Islet of Langerhans (tissue), 1 donor: ENCODE results near the gene EXO1.

ENCODE experiments used
- FAIRE-seq: peaks from one replicate; lab custom pipeline; 2011; peaks lifted over from hg19 to GRCh38; lab: Jason Lieb, UNC

Gene EXO1

GRCh38 chr1:241895013-241895412 lies 47.0 kb downstream of the EXO1 start:
- no peak for FAIRE-seq

DNA sequence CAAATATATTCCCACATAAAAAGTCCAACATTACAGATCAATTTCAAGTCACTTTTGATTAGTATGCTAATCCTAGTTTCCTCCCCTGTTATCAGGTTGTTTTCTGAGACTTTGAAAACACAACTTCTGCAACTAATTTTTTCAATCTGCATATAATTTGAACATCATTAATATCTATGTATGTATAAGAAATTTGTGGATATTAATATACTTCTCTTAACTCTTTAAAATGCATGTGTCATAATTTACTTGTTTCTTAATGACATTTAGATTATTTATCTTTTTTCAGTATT lies 48.6 kb downstream of the EXO1 start:
- peak; percentile 9 for FAIRE-seq

GRCh38 chr1:241899210-241899609 lies 51.2 kb downstream of the EXO1 start:
- FAIRE-seq: no peak

DNA sequence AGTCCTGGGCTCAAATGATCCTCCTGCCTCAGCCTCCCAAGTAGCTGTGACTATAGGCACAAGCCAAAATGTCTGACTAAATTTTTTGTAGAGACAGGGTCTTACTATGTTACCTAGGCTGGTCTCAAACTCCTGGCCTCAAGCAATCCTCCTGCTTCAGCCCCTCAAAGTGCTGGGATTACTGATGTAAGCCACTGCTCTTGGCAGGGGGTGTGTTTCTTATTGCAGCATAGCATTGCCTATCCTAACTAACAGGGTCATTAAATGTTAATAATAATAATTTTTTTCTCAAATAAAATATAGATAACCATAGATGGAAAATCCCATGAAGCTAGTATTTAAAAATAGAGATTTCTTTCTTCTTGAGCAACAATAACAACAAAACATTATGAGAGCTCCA lies 52.4 kb downstream of the EXO1 start:
- no peak for FAIRE-seq

DNA sequence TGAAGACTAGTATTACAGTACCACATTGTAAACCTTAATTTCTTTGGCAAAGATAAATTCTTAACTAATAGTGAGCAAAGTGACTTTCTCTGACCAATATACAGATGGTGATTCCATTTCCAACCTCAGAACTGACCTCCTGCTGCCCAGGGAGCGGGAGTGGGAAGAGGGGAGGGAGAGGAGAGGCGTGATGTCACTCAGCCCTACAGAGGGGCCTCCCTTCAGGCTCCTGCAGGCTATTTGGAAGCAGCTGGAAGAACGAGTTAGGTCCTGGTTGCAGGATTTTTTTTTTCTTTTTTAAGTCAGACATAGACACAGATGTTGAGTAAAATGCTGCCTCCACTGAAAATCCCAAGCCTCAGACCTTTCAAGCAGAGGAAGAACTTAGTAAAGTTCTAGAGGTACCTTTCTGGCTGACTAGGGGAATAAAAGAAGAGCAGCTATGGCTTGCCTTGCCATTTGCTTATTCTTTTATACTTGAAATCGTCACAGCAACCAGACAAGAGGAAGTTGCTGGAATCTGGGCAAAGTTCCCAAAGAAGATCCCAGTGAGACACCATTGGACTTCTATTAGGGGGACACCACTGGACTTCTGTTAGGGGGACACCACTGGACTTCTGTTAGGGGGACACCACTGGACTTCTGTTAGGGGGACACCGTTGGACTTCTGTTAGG lies 54.5 kb downstream of the EXO1 start:
- FAIRE-seq: no peak

DNA sequence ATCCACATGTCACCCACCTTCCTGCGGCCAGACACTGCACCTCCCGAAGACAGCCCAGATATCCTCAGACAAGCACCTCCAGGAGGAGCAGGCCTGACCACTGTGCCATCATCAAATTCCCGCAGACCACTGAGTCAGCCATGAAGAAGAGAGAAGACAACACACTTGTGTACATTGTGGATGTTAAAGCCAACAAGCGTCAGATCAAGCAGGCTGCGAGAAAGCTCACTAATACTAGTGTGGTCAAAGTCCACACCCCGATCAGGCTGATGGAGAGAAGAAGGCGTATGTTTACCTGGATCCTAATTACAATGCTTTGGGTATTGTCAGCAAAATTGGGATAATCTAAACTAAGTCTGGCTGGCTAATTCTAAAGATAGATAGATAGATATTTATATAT lies 68.2 kb downstream of the EXO1 start:
- FAIRE-seq: no peak

DNA sequence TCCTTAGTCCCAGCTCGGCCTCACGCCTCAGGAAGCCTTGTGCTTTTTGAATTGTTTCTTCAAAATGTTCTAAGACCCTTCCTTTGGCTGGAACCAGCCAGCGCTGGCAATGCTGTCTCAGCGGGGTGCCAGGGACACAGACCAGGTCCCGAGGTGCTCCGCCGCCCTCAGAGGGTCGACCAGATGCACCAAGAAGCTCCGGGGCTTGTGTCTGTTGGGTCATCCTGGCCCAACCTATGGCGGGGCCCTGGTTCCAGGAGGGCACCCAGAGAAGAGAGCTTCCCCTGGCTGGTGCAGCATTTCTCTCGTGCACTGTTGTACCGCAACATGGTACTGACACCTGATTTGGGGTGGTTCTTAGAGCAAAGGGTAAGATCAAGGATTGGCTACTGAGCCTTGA lies 69.5 kb downstream of the EXO1 start:
- FAIRE-seq: no peak

- no peak for FAIRE-seq
Observed at GRCh38 chr1:241918879-241919278, 70.9 kb downstream of the EXO1 start.

DNA sequence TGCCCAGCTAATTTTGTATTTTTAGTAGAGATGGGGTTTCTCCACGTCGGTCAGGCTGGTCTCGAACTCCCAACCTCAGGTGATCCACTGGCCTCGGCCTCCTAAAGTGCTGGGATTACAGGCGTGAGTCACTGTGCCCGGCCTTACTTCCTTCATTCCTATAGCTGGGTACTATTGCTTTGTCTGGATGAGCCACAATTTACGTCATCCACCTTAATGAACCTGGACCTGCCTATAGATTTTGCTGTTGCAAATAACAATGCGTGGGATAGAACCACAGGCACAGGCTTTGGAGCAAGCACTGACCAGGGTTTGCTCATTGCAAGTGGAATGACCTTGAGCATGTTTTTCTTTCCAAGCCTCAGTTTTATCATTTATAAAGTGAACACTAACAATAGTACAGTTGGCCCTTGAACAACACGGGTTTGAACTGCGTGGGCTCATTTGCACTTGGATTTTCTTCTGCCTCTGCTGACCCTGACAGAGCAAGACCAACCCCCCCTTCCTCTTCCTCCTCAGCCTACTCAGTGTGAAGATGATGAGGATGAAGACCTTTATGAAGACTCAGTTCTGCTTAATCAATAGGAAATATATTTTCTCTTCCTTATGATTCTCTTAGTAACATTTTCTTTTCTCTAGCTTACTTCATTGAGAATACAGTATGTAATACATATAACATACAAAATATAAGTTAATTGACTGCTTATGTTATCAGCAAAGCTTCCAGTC lies 76.2 kb downstream of the EXO1 start:
- FAIRE-seq: no peak

DNA sequence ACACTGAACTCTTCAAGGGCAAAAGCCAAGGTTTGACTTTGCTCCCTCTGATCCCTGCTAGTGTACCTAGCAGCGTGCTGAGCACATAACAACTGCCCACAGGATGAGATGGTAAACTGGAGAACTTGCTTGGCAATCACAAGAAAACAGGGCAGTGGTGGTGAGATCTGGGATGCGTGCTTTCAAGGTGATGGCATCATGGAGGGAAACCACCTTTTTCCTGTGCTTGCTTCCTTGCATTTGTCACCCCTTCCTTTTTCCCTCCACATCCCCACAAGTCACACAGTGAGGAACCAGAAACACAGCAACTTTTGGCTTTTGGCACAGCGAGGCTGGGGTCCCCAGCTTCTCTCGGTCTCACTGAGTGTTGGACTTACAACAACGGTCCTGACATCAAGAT lies 78.1 kb downstream of the EXO1 start:
- FAIRE-seq: no peak

GRCh38 chr1:241927321-241927720 lies 79.3 kb downstream of the EXO1 start:
- no peak for FAIRE-seq

- FAIRE-seq: no peak
Observed at GRCh38 chr1:241932845-241933244, 84.8 kb downstream of the EXO1 start.

- no peak for FAIRE-seq
Observed at GRCh38 chr1:241934201-241934848, 86.3 kb downstream of the EXO1 start.

- FAIRE-seq: no peak
Observed at GRCh38 chr1:241934866-241935265, 86.9 kb downstream of the EXO1 start.
